PFSK-1 (cell line): ENCODE results near the gene BUB1B.

Experiments used
- FOXP2 ChIP-seq: optimal IDR thresholded peaks from 2 replicates; pipeline ENCODE3; 2011; ENCODE audit warnings: borderline replicate concordance, control low read depth, inconsistent platforms; ENCODE audit not compliant: insufficient read depth; ENCODE audit errors: extremely low read length, extremely low read depth
- POLR2AphosphoS5 ChIP-seq: IDR thresholded peaks from 2 replicates; pipeline ENCODE4 v1.6.1; 2012; ENCODE audit warnings: low read depth, mild to moderate bottlenecking, control low read depth, low read length, moderate library complexity
- REST ChIP-seq, 2 experiments: IDR thresholded peaks; 2 replicates each; pipeline versions ENCODE4 v1.6.1 to v1.8.0; 2011 to 2012; ENCODE audit warnings: low read depth in 2 of 2, low read length in 2 of 2, control low read depth in 1 of 2, inconsistent platforms in 1 of 2, mild to moderate bottlenecking in 1 of 2, moderate library complexity in 1 of 2; ENCODE audit not compliant: insufficient read depth in 1 of 2
- SIN3A ChIP-seq: IDR thresholded peaks from 2 replicates; pipeline ENCODE4 v1.6.1; 2012; ENCODE audit warnings: mild to moderate bottlenecking, low read length, moderate library complexity, borderline replicate concordance; ENCODE audit not compliant: insufficient read depth
- TAF1 ChIP-seq: IDR thresholded peaks from 2 replicates; pipeline ENCODE4 v1.6.1; 2012; ENCODE audit warnings: low read length, control low read depth, borderline replicate concordance; ENCODE audit not compliant: insufficient read depth

Gene BUB1B

GRCh38 chr15:40244961-40245523, 84.2 kb downstream of the BUB1B start:
- TF ChIP-seq FOXP2 (no peak), POLR2AphosphoS5 (no peak), SIN3A (no peak), REST (IDR thresholded peaks at IDR 0.05; ENCODE audit: insufficient read depth in 1 of 2, low read depth in 2 of 2, low read length in 2 of 2) (no peak), TAF1 (no peak)

- TF ChIP-seq POLR2AphosphoS5 (no peak), TAF1 (no peak), FOXP2 (no peak), REST (IDR thresholded peaks at IDR 0.05; ENCODE audit: insufficient read depth in 1 of 2, low read depth in 2 of 2, low read length in 2 of 2) (no peak)
Measured at GRCh38 chr15:40245666-40246450, 85.0 kb downstream of the BUB1B start.

GRCh38 chr15:40246496-40247280, 85.8 kb downstream of the BUB1B start:
- TF ChIP-seq SIN3A (no peak), FOXP2 (no peak), POLR2AphosphoS5 (no peak), REST (IDR thresholded peaks at IDR 0.05; ENCODE audit: insufficient read depth in 1 of 2, low read depth in 2 of 2, low read length in 2 of 2) (no peak), TAF1 (no peak)

GRCh38 chr15:40247406-40247971, 86.6 kb downstream of the BUB1B start:
- TF ChIP-seq TAF1: no peak
- TF ChIP-seq FOXP2: no peak
- no peak for TF ChIP-seq REST (IDR thresholded peaks at IDR 0.05; ENCODE audit: insufficient read depth in 1 of 2, low read depth in 2 of 2, low read length in 2 of 2)
- TF ChIP-seq POLR2AphosphoS5: no peak
- no peak for TF ChIP-seq SIN3A
